ENCODE results near the gene UGT3A2. TPM values are rescaled to one million over a fixed set of nuclear protein-coding genes. Genes with fewer than 3 reads are reported as not detected.

The UGT3A2 gene
- total and polyA plus RNA-seq, 3 experiments from 2014 or later, result 1.1 TPM; not detected in 2

DNA sequence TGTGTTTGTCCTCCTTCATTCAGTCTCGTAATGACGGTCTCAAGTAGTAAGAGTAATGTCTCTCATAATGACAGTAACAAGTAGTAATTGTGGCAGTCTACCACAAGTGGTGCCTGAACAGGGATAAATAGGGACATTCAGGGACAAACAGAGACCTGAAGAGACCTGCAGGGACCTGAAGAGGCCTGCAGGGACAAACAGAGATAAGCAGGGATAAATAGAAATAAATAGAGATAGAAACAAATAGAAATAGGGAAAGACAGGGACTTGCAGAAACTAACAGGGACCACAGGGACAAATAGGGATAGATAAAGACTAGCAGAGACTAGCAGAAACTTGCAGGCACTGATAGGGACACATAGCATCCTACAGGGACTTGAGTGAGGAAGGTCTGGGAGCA is 7.9 kb downstream of the UGT3A2 start:
- H3K36me3 Mint-ChIP-seq, result no peaks in the 10 kb centered on the region
- no peak for DNase-seq
- H3K27ac ChIP-seq (ENCODE audit: low read depth, low read length), result no peak overlapping the region
- POLR2A ChIA-PET, result interaction anchor here (0.5 kb wide), 1 partner anchor 31 kb away, joined by 4 read pairs; no protein-coding TSS in a partner anchor
- no peaks in the 10 kb centered on the region for H3K36me3 ChIP-seq (ENCODE audit: insufficient read depth, low read length)
- no peaks in the 10 kb centered on the region for H3K4me1 ChIP-seq (ENCODE audit: insufficient read depth, low read length)
- H3K27ac Mint-ChIP-seq, result no peak overlapping the region
- no peak overlapping the region for H3K4me3 ChIP-seq (ENCODE audit: low read length)
- H3K4me1 Mint-ChIP-seq, result peaks cover 0 to 10% (median 7%) of the 10 kb centered on the region in 3 donors
- no peaks in the 10 kb centered on the region for H3K27me3 ChIP-seq (ENCODE audit: insufficient read depth, low read length, poor library complexity, severe bottlenecking)
- no peak overlapping the region for H3K4me3 Mint-ChIP-seq
- H3K9me3 Mint-ChIP-seq, result peaks cover 0 to 6% (median 0%) of the 10 kb centered on the region in 5 donors
- H3K27me3 Mint-ChIP-seq, result peaks cover 3 to 10% of the 10 kb centered on the region in 2 donors
- CTCF ChIA-PET, result interaction anchor here (1.3 kb wide), 1 partner anchor 15 kb away, joined by 3 read pairs; no protein-coding TSS in a partner anchor
- H3K9me3 ChIP-seq (ENCODE audit: low read length), result no peaks in the 10 kb centered on the region

DNA sequence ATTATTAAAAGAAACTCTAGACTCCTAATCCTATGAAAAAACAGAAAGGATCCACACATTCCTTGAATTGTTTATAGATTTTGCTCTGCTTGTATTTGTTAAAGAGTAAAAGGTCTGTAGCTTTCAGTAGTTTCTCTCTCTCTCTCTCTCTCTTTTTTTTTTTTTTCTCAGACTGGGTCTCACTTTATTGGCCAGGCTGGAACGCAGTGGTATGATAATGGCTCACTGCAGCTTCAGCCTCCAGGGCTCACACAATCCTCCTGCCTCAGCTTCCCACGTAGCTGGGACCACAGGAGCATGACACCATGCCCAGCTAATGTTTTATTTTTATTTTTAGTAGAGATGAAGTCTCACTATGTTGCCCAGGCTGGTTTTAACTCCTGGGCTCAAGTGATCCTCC is 9.3 kb downstream of the UGT3A2 start:
- Histone ChIP-seq H3K4me1 (ENCODE audit: insufficient read depth, low read length) (no peaks in the 10 kb centered on the region), H3K4me3 (ENCODE audit: low read length) (no peak overlapping the region), H3K27ac (ENCODE audit: low read depth, low read length) (no peak overlapping the region), H3K36me3 (ENCODE audit: insufficient read depth, low read length) (no peaks in the 10 kb centered on the region), H3K9me3 (ENCODE audit: low read length) (no peaks in the 10 kb centered on the region), H3K27me3 (ENCODE audit: insufficient read depth, low read length, poor library complexity, severe bottlenecking) (no peaks in the 10 kb centered on the region)
- DNase-seq, result no peak
- Mint-ChIP-seq H3K4me3 (no peak overlapping the region), H3K9me3 (peaks cover 0 to 2% (median 0%) of the 10 kb centered on the region in 5 donors), H3K36me3 (no peaks in the 10 kb centered on the region), H3K27ac (no peak overlapping the region), H3K27me3 (peaks cover 6 to 10% of the 10 kb centered on the region in 2 donors), H3K4me1 (peaks cover 0 to 10% (median 7%) of the 10 kb centered on the region in 3 donors)
- ChIA-PET CTCF (no interaction called here), POLR2A (no interaction called here)

DNA sequence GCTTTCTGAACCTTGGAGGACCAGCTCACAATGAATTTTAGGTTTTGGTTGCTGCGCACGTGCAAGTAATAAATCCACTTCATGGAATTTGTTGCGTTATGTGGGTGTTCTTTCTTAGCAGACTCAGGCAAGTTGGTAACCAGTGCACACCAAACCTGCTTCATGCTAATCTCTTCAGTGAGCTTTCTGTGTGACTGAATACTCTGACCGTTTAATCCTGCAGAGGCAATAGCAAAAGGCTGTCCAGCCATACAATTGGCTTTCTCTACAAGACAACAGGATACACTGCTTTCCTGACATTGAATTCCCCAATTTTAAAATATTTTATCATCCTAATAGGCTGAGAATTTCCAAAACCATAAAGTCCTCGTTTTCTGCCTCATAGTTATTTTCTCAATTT is 10.3 kb downstream of the UGT3A2 start:
- Histone ChIP-seq H3K4me1 (ENCODE audit: insufficient read depth, low read length) (no peaks in the 10 kb centered on the region), H3K4me3 (ENCODE audit: low read length) (no peak overlapping the region), H3K27ac (ENCODE audit: low read depth, low read length) (no peak overlapping the region), H3K36me3 (ENCODE audit: insufficient read depth, low read length) (no peaks in the 10 kb centered on the region), H3K9me3 (ENCODE audit: low read length) (no peaks in the 10 kb centered on the region), H3K27me3 (ENCODE audit: insufficient read depth, low read length, poor library complexity, severe bottlenecking) (no peaks in the 10 kb centered on the region)
- no peak for DNase-seq
- H3K4me3 Mint-ChIP-seq, result no peak overlapping the region
- ChIA-PET CTCF (no interaction called here), POLR2A (no interaction called here)
- H3K9me3 Mint-ChIP-seq, result peaks cover 0 to 2% (median 0%) of the 10 kb centered on the region in 5 donors
- H3K27ac Mint-ChIP-seq, result peak overlapping the region in 1 of 8 donors; percentile 80
- peaks cover 7 to 10% of the 10 kb centered on the region in 2 donors for H3K27me3 Mint-ChIP-seq
- peaks cover 0 to 10% (median 7%) of the 10 kb centered on the region in 3 donors for H3K4me1 Mint-ChIP-seq
- no peaks in the 10 kb centered on the region for H3K36me3 Mint-ChIP-seq

DNA sequence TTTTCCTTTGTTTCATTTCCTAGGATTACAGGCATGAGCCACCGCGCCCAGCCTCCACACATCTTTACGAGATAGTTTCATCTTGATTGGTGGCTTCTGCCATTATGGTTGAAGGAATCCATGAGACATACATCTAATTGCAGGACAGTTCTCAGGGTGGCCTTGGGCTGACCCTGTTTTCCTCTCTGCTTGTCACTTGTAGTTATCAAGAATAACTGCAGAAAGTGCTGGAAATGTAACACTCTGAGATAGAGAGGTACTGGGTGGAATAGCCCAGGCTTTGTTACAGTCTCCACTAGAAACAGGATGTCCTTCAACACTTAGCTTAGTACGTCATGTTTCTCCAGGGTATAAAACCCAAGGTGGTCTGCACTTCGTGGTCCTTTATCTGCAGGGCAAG is 10.7 kb downstream of the UGT3A2 start:
- CTCF ChIA-PET, result no interaction called here
- no peaks in the 10 kb centered on the region for H3K36me3 Mint-ChIP-seq
- no peak overlapping the region for H3K4me3 ChIP-seq (ENCODE audit: low read length)
- H3K36me3 ChIP-seq (ENCODE audit: insufficient read depth, low read length), result no peaks in the 10 kb centered on the region
- H3K9me3 ChIP-seq (ENCODE audit: low read length), result no peaks in the 10 kb centered on the region
- H3K27ac ChIP-seq (ENCODE audit: low read depth, low read length), result no peak overlapping the region
- H3K4me1 ChIP-seq (ENCODE audit: insufficient read depth, low read length), result no peaks in the 10 kb centered on the region
- H3K4me3 Mint-ChIP-seq, result no peak overlapping the region
- POLR2A ChIA-PET, result no interaction called here
- peaks cover 0 to 10% (median 7%) of the 10 kb centered on the region in 3 donors for H3K4me1 Mint-ChIP-seq
- no peaks in the 10 kb centered on the region for H3K27me3 ChIP-seq (ENCODE audit: insufficient read depth, low read length, poor library complexity, severe bottlenecking)
- DNase-seq, result no peak
- H3K27me3 Mint-ChIP-seq, result peaks cover 7 to 11% of the 10 kb centered on the region in 2 donors
- H3K9me3 Mint-ChIP-seq, result peaks cover 0 to 2% (median 0%) of the 10 kb centered on the region in 5 donors
- no peak overlapping the region for H3K27ac Mint-ChIP-seq

DNA sequence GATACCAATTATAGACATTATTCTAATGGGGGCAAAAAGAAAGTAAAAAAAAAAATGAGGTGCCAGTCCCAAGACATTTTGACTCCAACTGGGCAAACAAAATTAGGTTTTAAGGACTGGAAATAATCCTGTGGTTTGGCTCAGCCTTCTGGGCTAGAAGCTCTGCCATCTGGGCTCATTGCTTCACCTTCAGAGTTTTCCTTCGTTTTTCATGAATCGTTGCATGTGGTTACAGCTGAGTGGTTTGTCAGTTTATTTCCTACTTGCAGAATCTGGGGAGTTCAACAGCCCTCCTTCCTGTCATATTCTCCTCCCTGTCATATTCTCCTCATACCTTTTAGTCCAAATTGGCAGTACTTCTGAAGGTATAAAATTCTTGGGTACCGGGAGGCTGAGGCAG is 12.0 kb downstream of the UGT3A2 start:
- peaks cover 0 to 2% (median 0%) of the 10 kb centered on the region in 5 donors for H3K9me3 Mint-ChIP-seq
- ChIA-PET POLR2A (no interaction called here), CTCF (no interaction called here)
- peaks cover 7 to 12% of the 10 kb centered on the region in 2 donors for H3K27me3 Mint-ChIP-seq
- H3K36me3 Mint-ChIP-seq, result no peaks in the 10 kb centered on the region
- Histone ChIP-seq H3K4me3 (ENCODE audit: low read length) (no peak overlapping the region), H3K9me3 (ENCODE audit: low read length) (no peaks in the 10 kb centered on the region), H3K36me3 (ENCODE audit: insufficient read depth, low read length) (no peaks in the 10 kb centered on the region), H3K4me1 (ENCODE audit: insufficient read depth, low read length) (no peaks in the 10 kb centered on the region), H3K27me3 (ENCODE audit: insufficient read depth, low read length, poor library complexity, severe bottlenecking) (no peaks in the 10 kb centered on the region), H3K27ac (ENCODE audit: low read depth, low read length) (no peak overlapping the region)
- no peak for DNase-seq
- H3K27ac Mint-ChIP-seq, result no peak overlapping the region
- peaks cover 0 to 8% (median 7%) of the 10 kb centered on the region in 3 donors for H3K4me1 Mint-ChIP-seq
- no peak overlapping the region for H3K4me3 Mint-ChIP-seq

DNA sequence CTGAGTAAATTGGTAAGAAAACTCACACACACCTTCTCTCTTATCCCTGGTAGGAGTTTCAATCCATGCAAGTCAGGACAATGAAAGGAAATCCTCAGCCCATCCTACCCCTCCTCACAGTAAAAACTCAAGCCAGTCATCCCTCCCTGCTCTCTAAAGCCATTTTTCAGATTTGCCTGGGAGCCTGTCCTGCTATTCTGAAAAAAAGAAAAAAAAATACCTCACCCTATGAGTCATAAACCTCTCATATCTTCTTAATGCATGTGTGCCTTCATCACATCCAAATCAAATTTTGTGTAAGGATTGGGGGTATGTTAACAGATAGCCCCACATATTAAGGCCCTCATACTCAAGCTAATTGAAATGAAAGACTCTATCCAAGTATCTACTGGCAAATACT is 14.1 kb downstream of the UGT3A2 start:
- Histone ChIP-seq H3K27ac (ENCODE audit: low read depth, low read length) (no peak overlapping the region), H3K9me3 (ENCODE audit: low read length) (no peaks in the 10 kb centered on the region), H3K36me3 (ENCODE audit: insufficient read depth, low read length) (no peaks in the 10 kb centered on the region), H3K4me1 (ENCODE audit: insufficient read depth, low read length) (no peaks in the 10 kb centered on the region), H3K4me3 (ENCODE audit: low read length) (no peak overlapping the region), H3K27me3 (ENCODE audit: insufficient read depth, low read length, poor library complexity, severe bottlenecking) (no peaks in the 10 kb centered on the region)
- no peak overlapping the region for H3K27ac Mint-ChIP-seq
- no peak overlapping the region for H3K4me3 Mint-ChIP-seq
- no peaks in the 10 kb centered on the region for H3K36me3 Mint-ChIP-seq
- peaks cover 0 to 7% (median 7%) of the 10 kb centered on the region in 3 donors for H3K4me1 Mint-ChIP-seq
- DNase-seq, result no peak
- peaks cover 0 to 2% (median 0%) of the 10 kb centered on the region in 5 donors for H3K9me3 Mint-ChIP-seq
- ChIA-PET CTCF (no interaction called here), POLR2A (no interaction called here)
- peaks cover 7 to 12% of the 10 kb centered on the region in 2 donors for H3K27me3 Mint-ChIP-seq

DNA sequence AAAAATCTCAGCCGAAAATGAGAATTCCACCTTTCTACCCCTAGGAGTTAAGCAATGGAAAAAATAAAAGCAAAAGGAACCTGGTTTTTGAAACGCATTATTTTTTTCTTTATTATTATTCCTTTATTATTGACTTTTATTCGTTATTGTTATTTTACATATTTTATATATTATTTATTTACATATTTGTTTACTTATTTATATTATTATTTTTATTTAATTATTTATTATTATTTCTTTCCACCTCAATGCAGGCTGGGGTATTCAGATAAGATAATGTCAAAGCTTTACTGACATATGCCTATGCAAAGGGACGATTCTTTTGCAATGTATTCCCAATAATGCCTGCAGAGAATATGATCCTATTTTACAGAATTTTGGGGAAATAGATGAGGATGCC is 16.7 kb downstream of the UGT3A2 start:
- CTCF ChIA-PET, result no interaction called here
- POLR2A ChIA-PET, result no interaction called here

DNA sequence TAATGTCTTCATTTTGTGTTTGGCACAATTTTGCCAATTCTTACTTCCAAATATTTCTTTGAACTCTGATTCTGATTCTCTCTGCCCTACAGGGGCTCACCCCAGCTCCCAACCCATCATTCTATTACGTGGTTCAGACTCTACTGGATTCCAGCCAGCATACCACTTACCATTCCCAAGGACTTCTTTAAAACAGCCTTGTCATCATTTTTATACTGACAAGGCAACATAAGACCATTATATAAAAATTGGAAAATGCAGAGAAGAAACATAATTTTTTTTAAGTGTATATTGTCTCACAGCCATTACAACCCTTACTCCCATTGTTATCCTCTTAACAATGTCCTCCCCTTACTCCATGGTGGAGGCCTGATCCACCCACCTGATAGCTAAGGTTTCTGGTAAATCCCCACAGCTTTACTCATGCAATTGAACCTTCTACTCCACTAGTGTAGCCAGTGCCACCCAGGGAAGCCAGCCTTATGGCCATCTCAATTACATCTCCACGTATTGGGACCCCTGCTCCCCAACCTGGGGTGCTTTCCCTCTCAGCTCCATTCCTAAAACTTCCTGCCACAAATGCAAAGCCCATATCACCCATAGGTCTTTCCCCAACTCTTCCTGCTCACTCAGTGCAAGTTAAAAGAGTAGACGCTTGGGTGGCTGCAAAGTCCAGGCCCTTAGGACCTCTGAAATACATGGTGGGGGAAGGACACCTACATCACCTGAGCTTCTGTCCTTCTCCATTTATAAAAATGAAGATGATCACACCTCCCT is 19.1 kb downstream of the UGT3A2 start:
- Mint-ChIP-seq H3K4me1 (no peaks in the 10 kb centered on the region), H3K27me3 (peaks cover 4 to 7% of the 10 kb centered on the region in 2 donors), H3K4me3 (no peak overlapping the region), H3K27ac (no peak overlapping the region), H3K9me3 (no peaks in the 10 kb centered on the region), H3K36me3 (no peaks in the 10 kb centered on the region)
- Histone ChIP-seq H3K9me3 (ENCODE audit: low read length) (no peaks in the 10 kb centered on the region), H3K4me1 (ENCODE audit: insufficient read depth, low read length) (no peaks in the 10 kb centered on the region), H3K27ac (ENCODE audit: low read depth, low read length) (no peak overlapping the region), H3K4me3 (ENCODE audit: low read length) (no peak overlapping the region), H3K36me3 (ENCODE audit: insufficient read depth, low read length) (no peaks in the 10 kb centered on the region), H3K27me3 (ENCODE audit: insufficient read depth, low read length, poor library complexity, severe bottlenecking) (no peaks in the 10 kb centered on the region)
- ChIA-PET CTCF (no interaction called here), POLR2A (no interaction called here)
- no peak for DNase-seq

More for the DNA sequence above, 16.7 kb downstream of the UGT3A2 start:
- Mint-ChIP-seq H3K27me3 (peaks cover 3 to 8% of the 10 kb centered on the region in 2 donors), H3K36me3 (no peaks in the 10 kb centered on the region), H3K4me3 (no peak overlapping the region), H3K9me3 (no peaks in the 10 kb centered on the region), H3K27ac (no peak overlapping the region), H3K4me1 (peaks cover 0 to 7% (median 7%) of the 10 kb centered on the region in 3 donors)
- Histone ChIP-seq H3K36me3 (ENCODE audit: insufficient read depth, low read length) (no peaks in the 10 kb centered on the region), H3K27ac (ENCODE audit: low read depth, low read length) (no peak overlapping the region), H3K4me1 (ENCODE audit: insufficient read depth, low read length) (no peaks in the 10 kb centered on the region), H3K9me3 (ENCODE audit: low read length) (no peaks in the 10 kb centered on the region), H3K4me3 (ENCODE audit: low read length) (no peak overlapping the region), H3K27me3 (ENCODE audit: insufficient read depth, low read length, poor library complexity, severe bottlenecking) (no peaks in the 10 kb centered on the region)
- DNase-seq, result no peak

Measured in CD8-positive, alpha-beta memory T cell (primary cell).